HG03045 (cell line): ENCODE data around the gene PDLIM1.

Experiments used
- ATAC-seq: cut with Tn5 transposase; IDR thresholded peaks from one replicate; pipeline ENCODE4 v1.9.1; 2021; ENCODE audit warnings: mild to moderate bottlenecking, moderate library complexity; ENCODE audit not compliant: unreplicated experiment

The PDLIM1 gene

DNA sequence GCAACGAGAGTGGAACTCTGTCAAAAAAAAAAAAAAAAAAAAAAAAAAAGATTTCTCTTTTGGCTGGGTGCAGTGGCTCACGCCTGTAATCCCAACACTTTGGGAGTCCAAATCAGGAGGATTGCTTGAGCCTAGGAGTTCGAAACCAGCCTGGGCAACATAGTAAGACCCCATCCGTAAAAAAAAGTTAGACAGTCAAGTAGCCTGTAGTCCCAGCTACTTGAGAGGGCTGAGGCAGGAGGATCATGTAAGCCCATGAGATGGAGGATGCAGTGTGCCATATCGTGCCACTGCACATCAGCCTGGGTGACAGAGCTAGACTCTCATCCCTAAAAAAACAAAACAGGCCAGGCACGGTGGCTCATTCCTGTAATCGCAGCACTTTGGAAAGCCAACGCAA, 25.2 kb downstream of the PDLIM1 start:
- ATAC-seq: no peak

GRCh38 chr10:95264227-95265051, 26.4 kb downstream of the PDLIM1 start:
- ATAC-seq: no peak

DNA sequence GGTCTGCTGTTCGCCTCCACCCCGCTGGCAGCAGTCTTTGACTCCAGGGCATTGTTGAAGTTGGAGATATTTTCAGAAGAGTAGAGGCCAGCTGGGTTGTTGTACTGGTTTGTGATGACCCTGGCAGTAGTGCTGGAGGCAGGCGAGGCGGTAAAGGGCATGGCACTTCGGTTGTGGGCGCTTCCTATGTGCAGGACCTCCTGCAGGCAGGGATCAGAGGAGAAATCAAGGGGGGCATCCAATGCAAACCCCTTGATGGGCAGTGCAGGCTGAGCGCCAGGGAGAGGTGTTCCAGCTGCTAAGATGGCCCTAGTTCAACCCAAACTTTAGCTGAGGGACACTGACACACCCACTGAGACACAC, 27.0 kb downstream of the PDLIM1 start:
- no peak for ATAC-seq

GRCh38 chr10:95262763-95263518, 27.9 kb downstream of the PDLIM1 start:
- ATAC-seq: no peak

GRCh38 chr10:95261926-95262325, 28.9 kb downstream of the PDLIM1 start:
- ATAC-seq: no peak

DNA sequence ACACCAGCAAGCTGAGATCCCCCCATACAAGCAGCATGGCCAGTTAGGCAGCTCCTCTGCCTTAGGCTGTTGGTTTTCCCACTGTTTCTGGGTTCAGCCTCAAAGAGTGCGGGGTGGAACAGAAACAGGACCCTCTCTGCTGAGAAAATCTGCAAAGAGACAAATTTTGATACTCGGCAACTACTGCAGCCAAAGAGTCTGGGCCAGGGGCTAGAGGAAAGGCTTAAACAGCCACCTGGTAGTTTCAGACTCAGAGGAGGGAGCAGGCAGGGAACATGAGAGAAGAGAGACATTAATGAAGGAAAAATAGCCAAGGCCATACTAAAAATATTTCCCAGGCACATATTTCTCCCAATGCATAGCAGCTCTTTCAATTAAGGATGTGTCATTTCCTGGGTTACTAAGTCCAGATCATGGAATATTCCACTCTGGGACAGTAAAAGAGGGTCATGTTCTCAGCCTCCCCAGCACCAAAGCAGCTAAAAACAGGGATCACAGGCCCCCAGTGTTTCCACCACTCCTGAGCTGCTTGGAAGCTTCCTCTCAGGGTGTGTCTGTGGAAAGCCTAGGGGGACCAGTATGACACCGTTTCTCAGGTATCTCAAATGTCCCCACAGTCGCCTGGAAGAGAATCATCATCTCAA, 29.8 kb downstream of the PDLIM1 start:
- no peak for ATAC-seq

- no peak for ATAC-seq
These were observed 30.4 kb downstream of the PDLIM1 start for GRCh38 chr10:95260397-95260881.

DNA sequence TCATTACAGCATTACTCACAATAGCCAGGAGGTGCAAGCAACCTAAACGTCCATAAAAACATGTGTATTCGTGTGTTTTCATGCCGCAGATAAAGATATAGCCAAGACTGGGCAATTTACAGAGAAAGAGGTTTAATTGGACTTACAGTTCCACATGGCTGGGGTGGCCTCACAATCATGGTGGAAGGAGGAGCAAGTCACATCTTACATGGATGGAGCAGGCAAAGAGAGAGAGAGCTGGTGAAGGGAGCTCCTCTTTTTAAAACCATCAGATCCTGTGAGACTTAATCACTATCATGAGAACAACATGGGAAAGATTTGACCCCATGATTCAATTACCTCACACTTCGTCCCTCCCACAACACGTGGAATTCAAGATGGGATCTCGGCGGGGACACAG, 33.0 kb downstream of the PDLIM1 start:
- ATAC-seq: no peak

- no peak for ATAC-seq
These were observed 34.5 kb downstream of the PDLIM1 start for GRCh38 chr10:95256268-95256667.

- no peak for ATAC-seq
These were observed 36.2 kb downstream of the PDLIM1 start for GRCh38 chr10:95254629-95255028.

DNA sequence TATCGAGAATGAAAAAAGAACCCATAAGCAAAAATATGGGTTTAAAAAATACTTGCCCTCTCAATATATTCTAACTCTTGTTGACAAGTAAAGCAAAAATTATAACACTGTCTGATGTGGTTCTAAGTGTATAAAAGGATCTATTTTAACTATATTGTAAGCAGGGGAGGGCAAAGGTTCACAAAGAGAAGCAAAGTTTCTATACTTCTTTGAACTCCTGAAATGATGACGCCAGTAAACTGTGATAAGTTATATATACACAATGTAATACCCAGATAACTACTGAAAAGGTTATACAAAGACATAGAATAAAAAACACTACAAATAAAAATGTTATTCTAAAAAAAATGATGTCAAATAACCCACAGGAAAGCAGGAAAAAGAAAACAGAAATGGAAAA, 37.1 kb downstream of the PDLIM1 start:
- no peak for ATAC-seq

- ATAC-seq: no peak
These were observed 37.8 kb downstream of the PDLIM1 start for GRCh38 chr10:95253007-95253406.

GRCh38 chr10:95250856-95251255, 39.9 kb downstream of the PDLIM1 start:
- no peak for ATAC-seq

- ATAC-seq: no peak
These were observed 41.3 kb downstream of the PDLIM1 start for GRCh38 chr10:95249467-95249866.

DNA sequence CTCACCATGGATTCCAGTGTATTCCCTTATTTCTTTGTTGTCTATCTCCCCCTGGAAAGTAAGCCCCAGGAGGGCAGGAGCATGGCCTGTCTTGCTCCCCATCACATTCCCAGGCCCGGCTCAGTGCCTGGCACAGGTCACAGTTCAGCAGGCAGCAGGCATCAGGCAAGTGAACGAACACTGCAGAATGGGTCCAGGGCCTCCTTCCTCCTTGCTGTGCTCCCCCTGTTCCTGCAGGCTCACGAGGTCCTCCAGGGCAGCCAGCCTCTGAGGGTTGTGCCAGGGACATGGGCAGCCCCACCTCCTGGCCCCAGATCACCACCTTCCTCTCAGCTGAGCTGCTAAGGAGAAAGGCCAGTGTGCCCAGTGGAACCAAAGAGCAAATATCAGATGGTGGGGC, 41.8 kb downstream of the PDLIM1 start:
- ATAC-seq: no peak

- ATAC-seq: no peak
These were observed 42.8 kb downstream of the PDLIM1 start for GRCh38 chr10:95247881-95248583.

DNA sequence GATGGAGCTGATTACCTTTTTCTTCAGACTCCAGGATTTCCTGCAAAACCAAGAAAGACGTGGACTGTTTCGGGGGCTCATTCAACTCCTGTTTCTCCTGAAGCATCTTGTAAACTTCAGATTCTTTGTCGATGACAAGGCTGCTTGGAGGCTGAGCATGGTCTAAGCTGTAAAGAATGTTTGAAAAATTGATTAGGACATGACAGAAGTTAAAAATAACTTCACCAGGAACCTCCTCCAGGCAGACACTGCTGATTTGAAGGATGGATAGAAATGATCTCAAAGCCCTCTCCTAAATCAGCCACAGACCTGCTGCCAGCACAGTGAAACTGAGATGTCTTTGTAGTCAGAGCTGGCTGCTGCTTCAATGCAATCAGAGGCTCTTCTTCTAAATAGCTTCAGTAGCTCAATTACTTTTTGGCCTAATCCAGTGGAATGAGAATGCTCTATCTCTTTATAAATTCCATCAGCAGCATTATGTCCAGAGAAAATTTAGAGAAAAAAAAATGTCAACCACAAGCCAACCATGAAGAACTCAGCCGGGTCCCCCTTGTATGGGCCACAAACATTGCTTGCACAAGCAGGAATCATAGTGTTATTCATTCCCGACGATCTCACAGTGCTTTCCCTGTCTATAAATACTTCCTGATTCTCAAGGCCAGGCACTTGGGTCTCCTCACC, 43.5 kb downstream of the PDLIM1 start:
- ATAC-seq: no peak

DNA sequence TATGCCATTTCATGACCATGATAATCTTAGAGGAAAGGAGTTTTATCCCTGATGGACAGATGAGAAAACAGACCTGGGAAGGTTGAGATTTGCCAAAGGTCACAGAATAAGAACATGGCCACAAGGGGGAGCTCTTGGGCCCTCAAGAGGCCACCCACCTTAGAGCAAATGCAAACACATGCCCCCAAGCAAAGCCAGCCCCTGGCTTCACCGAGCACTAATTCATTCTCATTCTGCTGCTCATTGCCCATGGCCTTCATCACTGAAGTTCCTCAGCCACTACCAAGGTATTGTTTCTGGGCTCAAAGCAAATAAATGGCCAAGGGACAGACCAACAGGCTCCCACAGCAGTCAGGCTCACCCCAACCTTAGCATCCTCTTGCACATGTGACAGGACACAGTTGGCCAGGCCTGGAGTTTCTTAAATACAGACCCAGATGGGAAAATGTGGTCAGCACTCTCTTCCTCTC, 44.2 kb downstream of the PDLIM1 start:
- no peak for ATAC-seq

GRCh38 chr10:95245425-95246055, 45.3 kb downstream of the PDLIM1 start:
- ATAC-seq: peak; percentile 84

DNA sequence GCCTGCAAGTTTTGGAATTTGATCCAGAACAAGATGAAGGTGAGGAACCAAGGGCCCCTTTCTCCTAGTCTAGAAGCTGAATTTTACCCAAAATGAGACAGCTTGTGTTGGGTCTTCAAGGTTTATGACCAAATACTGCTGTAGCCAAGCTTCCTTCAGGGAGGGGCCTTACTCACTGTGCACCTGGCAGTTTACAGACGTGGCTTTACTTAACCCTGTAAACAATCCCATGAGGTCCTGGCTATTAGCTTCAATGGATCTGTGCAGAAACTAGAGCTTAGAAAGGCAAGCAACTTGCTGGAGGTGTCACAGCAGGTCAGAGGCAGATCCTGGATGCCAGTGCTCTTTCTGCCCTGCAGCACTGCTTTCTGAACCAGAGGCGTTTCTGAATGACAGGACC, 46.7 kb downstream of the PDLIM1 start:
- ATAC-seq: no peak
